GM10248 (cell line): ENCODE measurements around the gene CBX5.

ENCODE experiments used
- CTCF ChIA-PET: fragments of 300-600 bp; sonication (Branson Sonifier 250); formaldehyde crosslinking; extraction: SDS; loops from one replicate; lab custom pipeline; 2021; ENCODE audit warnings: antibody characterized with exemption; lab: Yijun Ruan, JAX
- POLR2A ChIA-PET: fragments of 350-650 bp; sonication (Branson Sonifier 250); formaldehyde crosslinking; extraction: SDS; loops from one replicate; lab custom pipeline; 2020; ENCODE audit warnings: antibody characterized with exemption; lab: Yijun Ruan, JAX
- DNase-seq: peaks from one replicate; pipeline ENCODE4 v3.0.0; 2012; ENCODE audit errors: extremely low spot score
- TF ChIP-seq, protein P1 (sequence below): IDR thresholded peaks from 2 replicates; pipeline ENCODE4 v1.5.1; 2012; ENCODE audit warnings: mild to moderate bottlenecking, low read depth; ENCODE audit errors: extremely low read depth, missing control alignments, control extremely low read depth

The CBX5 gene

DNA sequence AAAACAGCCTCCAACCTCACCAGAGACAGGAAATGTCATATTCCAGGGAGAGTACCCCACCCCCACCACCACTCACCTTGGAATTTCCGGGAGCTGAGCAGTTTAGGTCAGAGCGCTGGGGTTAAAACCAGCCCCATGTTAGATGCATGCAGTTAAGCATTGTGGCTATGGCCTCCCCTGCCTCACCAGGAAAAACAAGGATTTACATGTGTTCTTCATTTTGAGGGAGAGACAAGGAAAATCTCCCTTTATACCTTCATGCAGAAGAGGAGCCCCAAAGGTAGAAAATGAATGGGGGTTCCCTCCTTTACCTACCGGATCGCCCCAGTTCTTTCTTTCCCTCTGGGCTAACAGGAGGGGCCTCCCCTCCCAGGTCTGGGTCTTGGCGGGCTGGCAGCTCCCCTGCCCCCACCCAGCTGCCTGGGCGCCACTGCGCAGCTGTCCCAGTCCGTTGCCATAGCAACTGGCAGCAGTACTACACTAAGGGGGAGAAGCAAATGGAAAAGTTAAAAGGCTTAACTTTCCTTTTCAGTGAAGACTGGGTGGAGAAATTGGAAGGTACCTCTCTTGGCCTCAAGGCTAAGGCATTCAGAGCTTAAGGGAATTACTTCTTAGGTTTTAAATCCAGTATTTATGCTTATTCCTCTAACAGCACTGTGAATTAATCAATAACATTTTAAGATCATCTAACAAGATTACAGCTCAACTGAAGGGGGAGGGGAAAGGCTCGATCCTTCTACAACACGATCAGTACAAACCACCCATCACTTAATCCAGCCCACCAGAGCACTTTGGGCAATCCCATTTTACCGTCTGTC lies 20.5 kb downstream of the CBX5 start:
- peak; percentile 82 for DNase-seq
- ChIA-PET CTCF (interaction anchor here (0.9 to 10.4 kb wide), 19 partner anchors 6 to 101 kb away, joined by 3 to 80 read pairs (median 7); partner anchors contain the start of genes CBX5, COPZ1 and HNRNPA1), POLR2A (interaction anchor here (0.7 to 2.1 kb wide), 3 partner anchors 20 to 27 kb away, joined by 3 to 21 read pairs (median 3); partner anchors contain the start of genes CBX5 and HNRNPA1)
- TF ChIP-seq, protein P1, sequence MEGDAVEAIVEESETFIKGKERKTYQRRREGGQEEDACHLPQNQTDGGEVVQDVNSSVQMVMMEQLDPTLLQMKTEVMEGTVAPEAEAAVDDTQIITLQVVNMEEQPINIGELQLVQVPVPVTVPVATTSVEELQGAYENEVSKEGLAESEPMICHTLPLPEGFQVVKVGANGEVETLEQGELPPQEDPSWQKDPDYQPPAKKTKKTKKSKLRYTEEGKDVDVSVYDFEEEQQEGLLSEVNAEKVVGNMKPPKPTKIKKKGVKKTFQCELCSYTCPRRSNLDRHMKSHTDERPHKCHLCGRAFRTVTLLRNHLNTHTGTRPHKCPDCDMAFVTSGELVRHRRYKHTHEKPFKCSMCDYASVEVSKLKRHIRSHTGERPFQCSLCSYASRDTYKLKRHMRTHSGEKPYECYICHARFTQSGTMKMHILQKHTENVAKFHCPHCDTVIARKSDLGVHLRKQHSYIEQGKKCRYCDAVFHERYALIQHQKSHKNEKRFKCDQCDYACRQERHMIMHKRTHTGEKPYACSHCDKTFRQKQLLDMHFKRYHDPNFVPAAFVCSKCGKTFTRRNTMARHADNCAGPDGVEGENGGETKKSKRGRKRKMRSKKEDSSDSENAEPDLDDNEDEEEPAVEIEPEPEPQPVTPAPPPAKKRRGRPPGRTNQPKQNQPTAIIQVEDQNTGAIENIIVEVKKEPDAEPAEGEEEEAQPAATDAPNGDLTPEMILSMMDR, result no peak

DNA sequence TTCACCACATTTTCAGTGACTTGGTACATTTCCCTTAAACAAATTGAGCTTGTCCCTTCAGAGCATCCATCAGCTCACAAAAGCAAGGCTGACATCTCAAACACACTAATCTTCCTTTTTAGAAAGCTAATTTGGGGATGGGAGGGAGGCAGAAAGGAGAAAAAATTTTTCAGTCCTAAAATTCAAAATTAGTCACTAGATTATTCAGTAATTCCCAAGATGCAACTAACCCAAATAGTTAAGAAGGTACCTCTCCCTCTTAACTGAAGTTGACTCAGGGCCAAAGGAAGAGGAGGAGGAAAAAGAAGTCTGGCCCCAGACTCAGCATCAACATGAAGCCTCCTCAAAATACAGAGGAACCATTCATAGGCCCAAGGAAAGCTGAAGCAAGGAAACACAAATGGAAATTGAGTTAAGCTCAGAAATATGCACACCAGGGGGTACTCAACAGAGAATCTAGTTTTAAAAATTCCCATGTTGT lies 21.7 kb downstream of the CBX5 start:
- POLR2A ChIA-PET, result interaction anchor here (2.1 kb wide), 1 partner anchor 22 kb away, joined by 21 read pairs; the partner anchor contains the start of genes CBX5 and HNRNPA1
- TF ChIP-seq, protein P1, result no peak
- no peak for DNase-seq
- CTCF ChIA-PET, result interaction anchor here (0.6 to 4.1 kb wide), 14 partner anchors 9 to 102 kb away, joined by 3 to 22 read pairs (median 8); partner anchors contain the start of genes CBX5 and HNRNPA1

DNA sequence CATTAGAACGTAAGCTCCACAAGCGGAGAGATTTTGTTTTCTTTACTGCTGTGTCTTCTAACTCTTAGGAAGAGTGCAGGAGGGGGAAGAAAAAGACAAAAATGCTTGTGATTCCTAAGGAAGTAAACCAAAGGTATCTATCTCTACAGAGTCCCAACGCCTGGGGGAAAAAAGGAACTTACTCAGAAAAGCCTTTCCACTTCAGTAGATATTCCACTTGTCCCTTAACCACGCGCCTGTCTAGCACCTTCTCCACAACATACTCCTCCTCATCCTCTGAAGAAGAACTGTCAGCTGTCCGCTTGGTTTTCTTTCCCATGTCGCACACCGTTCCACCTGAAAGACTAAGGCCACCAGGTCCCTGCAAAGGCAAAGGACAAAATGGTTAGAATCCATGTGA lies 22.6 kb downstream of the CBX5 start:
- ChIA-PET CTCF (interaction anchor here (2.8 to 4.1 kb wide), 2 partner anchors 15 to 103 kb away, joined by 7 to 22 read pairs; no protein-coding TSS in a partner anchor), POLR2A (no interaction called here)
- TF ChIP-seq, protein P1, result no peak
- DNase-seq, result no peak

DNA sequence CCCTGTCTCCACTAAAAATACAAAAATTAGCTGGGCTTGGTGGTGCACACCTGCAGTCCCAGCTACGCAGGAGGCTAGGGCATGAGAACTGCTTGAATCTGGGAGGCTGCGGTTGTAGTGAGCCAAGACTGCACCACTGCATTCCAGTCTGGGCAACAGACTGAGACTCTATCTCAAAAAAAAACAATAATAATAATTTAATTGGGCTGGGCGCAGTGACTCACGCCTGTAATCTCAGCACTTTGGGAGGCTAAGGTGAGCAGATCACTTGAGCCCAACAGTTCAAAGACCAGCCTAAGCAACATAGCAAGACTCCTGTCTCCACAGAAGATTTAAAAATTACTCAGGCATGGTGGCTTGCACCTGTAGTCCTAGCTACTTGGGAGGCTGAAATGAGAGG lies 26.7 kb downstream of the CBX5 start:
- TF ChIP-seq, protein P1, result no peak
- POLR2A ChIA-PET, result interaction anchor here (1.0 kb wide), 1 partner anchor 31 kb away, joined by 6 read pairs; no protein-coding TSS in a partner anchor
- no peak for DNase-seq
- CTCF ChIA-PET, result interaction anchor here (0.8 to 8.2 kb wide), 9 partner anchors 11 to 146 kb away, joined by 3 to 85 read pairs (median 15); partner anchors contain the start of genes CBX5, COPZ1 and HNRNPA1

DNA sequence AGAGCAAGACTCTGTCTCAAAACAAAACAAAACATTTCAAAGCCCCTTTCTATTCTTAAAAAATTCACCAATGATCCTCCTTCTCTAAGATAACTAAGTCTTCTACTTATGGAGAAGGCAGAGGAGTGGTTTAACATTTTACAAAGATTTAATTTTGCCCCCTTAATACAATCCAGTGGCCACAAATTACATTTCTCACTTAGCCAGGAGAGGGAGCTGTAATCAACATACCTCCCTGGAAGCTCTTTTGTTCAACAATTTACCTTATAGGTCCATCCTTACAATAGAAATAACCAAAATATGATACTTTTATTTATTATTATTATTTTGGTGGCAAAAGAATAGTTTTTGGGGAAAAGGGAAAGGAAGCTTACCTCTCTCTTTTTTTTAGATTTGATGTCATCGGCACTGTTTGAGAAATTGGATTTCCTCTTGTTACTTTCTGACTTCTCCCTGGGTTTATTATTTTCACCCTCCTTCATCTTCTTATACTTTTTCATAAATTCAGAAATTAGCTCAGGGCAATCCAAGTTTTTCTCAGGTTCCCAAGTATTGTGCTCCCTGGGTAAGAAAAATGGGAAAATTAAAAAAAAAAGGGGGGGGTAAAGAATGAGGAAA lies 28.1 kb downstream of the CBX5 start:
- TF ChIP-seq, protein P1, result peak; percentile 66
- ChIA-PET POLR2A (no interaction called here), CTCF (interaction anchor here (0.7 to 8.2 kb wide), 35 partner anchors 11 to 576 kb away, joined by 3 to 85 read pairs (median 4); partner anchors contain the start of genes ATP5MC2, CBX5, COPZ1 and HNRNPA1)
- peak; percentile 65 for DNase-seq

DNA sequence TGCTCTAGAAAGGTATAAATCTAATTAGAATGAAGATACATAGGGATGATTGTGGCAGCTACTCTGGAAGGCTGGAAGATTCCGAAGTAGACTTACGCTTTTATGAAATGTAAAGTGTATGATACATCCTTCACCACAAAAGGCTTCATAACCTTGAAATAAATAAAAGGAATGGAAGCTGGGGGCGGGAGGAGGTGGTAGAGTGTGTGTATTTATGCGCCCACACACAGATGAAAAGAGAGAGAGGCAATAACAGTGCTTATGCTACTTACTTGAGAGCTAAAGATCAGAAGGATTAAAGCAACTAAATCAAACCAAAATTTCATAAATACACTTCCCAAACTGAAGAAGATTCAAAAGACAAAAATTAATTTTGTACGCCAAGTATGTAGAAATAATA lies 30.4 kb downstream of the CBX5 start:
- ChIA-PET POLR2A (no interaction called here), CTCF (interaction anchor here (2.0 to 8.2 kb wide), 3 partner anchors 8 to 130 kb away, joined by 4 to 85 read pairs (median 9); no protein-coding TSS in a partner anchor)
- TF ChIP-seq, protein P1, result no peak
- DNase-seq, result no peak
